Keratinocyte (primary cell): ENCODE data around the gene ERBB4. TPM values are rescaled to one million over a fixed set of nuclear protein-coding genes. Genes with fewer than 3 reads are reported as not detected.

Source experiments
- DNase-seq: peaks from one replicate; pipeline ENCODE4 v3.0.0-alpha.2; 2011; ENCODE audit warnings: low read depth, missing footprints, low spot score
- FAIRE-seq: peaks from 2 replicates; lab custom pipeline; 2011; peaks lifted over from hg19 to GRCh38; lab: Jason Lieb, UNC
- H2AFZ ChIP-seq: 2 replicates; pipeline ENCODE4 v1.6.0; 2012; ENCODE audit warnings: low read length, control low read depth, inconsistent platforms; ENCODE audit not compliant: control insufficient read depth
- H3K27ac ChIP-seq: 2 replicates; pipeline ENCODE4 v1.5.1; 2011; ENCODE audit warnings: low read length; ENCODE audit not compliant: control insufficient read depth, insufficient read depth
- H3K27me3 ChIP-seq: 3 replicates; pipeline ENCODE4 v1.6.0; 2011; ENCODE audit warnings: low read length; ENCODE audit not compliant: control insufficient read depth, insufficient read depth; ENCODE audit errors: extremely low read depth
- H3K36me3 ChIP-seq, 2 experiments: 2 replicates in 1 of 2; 3 replicates in 1 of 2; pipeline ENCODE4 v1.5.1; 2011; ENCODE audit warnings: low read length in 2 of 2, mild to moderate bottlenecking in 1 of 2; ENCODE audit not compliant: control insufficient read depth in 2 of 2, insufficient read depth in 2 of 2; ENCODE audit errors: extremely low read depth in 1 of 2
- H3K4me1 ChIP-seq: 3 replicates; pipeline ENCODE4 v1.5.1; 2011; ENCODE audit warnings: low read length; ENCODE audit not compliant: control insufficient read depth, insufficient read depth; ENCODE audit errors: extremely low read depth
- H3K4me2 ChIP-seq: 3 replicates; pipeline ENCODE4 v1.6.0; 2011; ENCODE audit warnings: low read depth, low read length; ENCODE audit not compliant: control insufficient read depth, insufficient read depth; ENCODE audit errors: extremely low read depth
- H3K4me3 ChIP-seq, 3 experiments: fragments of 200-600 bp in 1 of 3; sonication (generic) in 1 of 3; 2 replicates in 2 of 3; 3 replicates in 1 of 3; pipeline ENCODE4 v1.5.1; 2011 to 2016; ENCODE audit warnings: low read length in 3 of 3, mild to moderate bottlenecking in 3 of 3, control low read depth in 2 of 3, inconsistent platforms in 1 of 3, low read depth in 1 of 3, mixed read lengths in 1 of 3, mixed run types in 1 of 3, moderate library complexity in 1 of 3; ENCODE audit not compliant: control insufficient read depth in 2 of 3, insufficient read depth in 2 of 3; ENCODE audit errors: extremely low read depth in 1 of 3
- H3K79me2 ChIP-seq: 2 replicates; pipeline ENCODE4 v1.6.0; 2012; ENCODE audit warnings: low read length; ENCODE audit not compliant: control insufficient read depth, insufficient read depth
- H3K9ac ChIP-seq: 3 replicates; pipeline ENCODE4 v1.6.0; 2011; ENCODE audit warnings: low read length; ENCODE audit not compliant: control insufficient read depth, insufficient read depth; ENCODE audit errors: extremely low read depth
- H3K9me1 ChIP-seq: 3 replicates; pipeline ENCODE4 v1.6.0; 2011; ENCODE audit warnings: low read length; ENCODE audit not compliant: control insufficient read depth, insufficient read depth; ENCODE audit errors: extremely low read depth
- H3K9me3 ChIP-seq: 2 replicates; pipeline ENCODE4 v1.5.1; 2012; ENCODE audit warnings: low read depth, low read length; ENCODE audit not compliant: control insufficient read depth
- H4K20me1 ChIP-seq: 3 replicates; pipeline ENCODE4 v1.6.0; 2011; ENCODE audit warnings: low read length; ENCODE audit not compliant: control insufficient read depth, insufficient read depth; ENCODE audit errors: extremely low read depth
- CTCF ChIP-seq, 3 experiments: IDR thresholded peaks in 1 of 3; conservative IDR thresholded peaks in 1 of 3; optimal IDR thresholded peaks in 1 of 3; 2 replicates in 2 of 3; 3 replicates in 1 of 3; pipeline versions ENCODE3 to v1.5.1; 2011; ENCODE audit warnings: low read length in 3 of 3, mild to moderate bottlenecking in 3 of 3, moderate library complexity in 2 of 3, control low read depth in 1 of 3, inconsistent platforms in 1 of 3; ENCODE audit not compliant: insufficient read depth in 2 of 3; ENCODE audit errors: extremely low read depth in 1 of 3
- EZH2 ChIP-seq: IDR thresholded peaks from one replicate; pipeline ENCODE4 v1.6.1; 2012; ENCODE audit warnings: inconsistent platforms, mild to moderate bottlenecking, low read length, moderate library complexity
- dilution Hi-C: fragments of 300-500 bp; cut with MboI; formaldehyde crosslinking; loops from one replicate; pipeline ENCODE4 v1.7.0; 2020; ENCODE audit warnings: low sequenced_read_pairs; ENCODE audit not compliant: extremely low pct_ligation_motif_present
- polyA plus RNA-seq, 5 experiments: library from polyadenylated mRNA; depleted of rRNA in 3 of 5; stranded (reverse) in 3 of 5; stranded (forward) in 1 of 5; unstranded in 1 of 5; fragments of >200 nt; gene quantifications; 1 replicate in 1 of 5; 2 replicates in 3 of 5; 3 replicates in 1 of 5; pipeline versions ENCODE4 v1.2.1 to v1.2.3, GENCODE V29; 2011 to 2012; ENCODE audit warnings: missing spikeins in 2 of 5, low read depth in 1 of 5, low replicate concordance in 1 of 5

The ERBB4 gene
- polyA plus RNA-seq, 1 donor (not counting 4 experiments of a cell fraction or from before 2014, with no cell fraction given): 0.01 TPM

GRCh38 chr2:211391189-211391567 is 1147.4 kb downstream of the ERBB4 start:
- H4K20me1 ChIP-seq: no peaks in the 10 kb centered on the region
- no peak overlapping the region for H2AFZ ChIP-seq
- dilution Hi-C loops: no loop called here
- no peaks in the 10 kb centered on the region for H3K9me3 ChIP-seq
- no peaks in the 10 kb centered on the region for H3K27me3 ChIP-seq
- FAIRE-seq: no peak
- TF ChIP-seq EZH2 (no peak), CTCF (optimal IDR thresholded peaks at IDR 0.05 in 1 of 3, IDR thresholded peaks at IDR 0.05 in 1 of 3, conservative IDR thresholded peaks at IDR 0.05 in 1 of 3; ENCODE audit: extremely low read depth in 1 of 3, insufficient read depth in 2 of 3, low read length in 3 of 3) (no peak)
- no peak overlapping the region for H3K9ac ChIP-seq
- H3K4me1 ChIP-seq: no peaks in the 10 kb centered on the region
- H3K79me2 ChIP-seq: no peaks in the 10 kb centered on the region
- no peak overlapping the region for H3K4me3 ChIP-seq
- no peak for DNase-seq
- no peaks in the 10 kb centered on the region for H3K9me1 ChIP-seq
- no peak overlapping the region for H3K27ac ChIP-seq
- no peak overlapping the region for H3K4me2 ChIP-seq
- no peaks in the 10 kb centered on the region for H3K36me3 ChIP-seq

- no peak overlapping the region for H3K27ac ChIP-seq
- H3K4me2 ChIP-seq: no peak overlapping the region
- H3K27me3 ChIP-seq: no peaks in the 10 kb centered on the region
- H3K4me1 ChIP-seq: no peaks in the 10 kb centered on the region
- H3K4me3 ChIP-seq: no peak overlapping the region
- H3K9ac ChIP-seq: no peak overlapping the region
- no peaks in the 10 kb centered on the region for H3K79me2 ChIP-seq
- no peak for DNase-seq
- H3K9me1 ChIP-seq: no peaks in the 10 kb centered on the region
- no peak for TF ChIP-seq EZH2
- no peak for TF ChIP-seq CTCF (optimal IDR thresholded peaks at IDR 0.05 in 1 of 3, IDR thresholded peaks at IDR 0.05 in 1 of 3, conservative IDR thresholded peaks at IDR 0.05 in 1 of 3; ENCODE audit: extremely low read depth in 1 of 3, insufficient read depth in 2 of 3, low read length in 3 of 3)
- no peaks in the 10 kb centered on the region for H4K20me1 ChIP-seq
- no peaks in the 10 kb centered on the region for H3K36me3 ChIP-seq
- H3K9me3 ChIP-seq: no peaks in the 10 kb centered on the region
- FAIRE-seq: no peak
- H2AFZ ChIP-seq: no peak overlapping the region
- dilution Hi-C loops: no loop called here
Observed at GRCh38 chr2:211390536-211391188, 1147.9 kb downstream of the ERBB4 start.
